HUDEP-2 (cell line): ENCODE results near the gene ENTPD8.
A peak's percentile ranks its signal among the peaks of the same experiment; 100 is the strongest.
"Not testable (repeated sequence)": the region's sequence is repeated elsewhere in the genome, so short reads cannot be mapped to it uniquely, and the experiment has no call there.

ENCODE experiments used
- DNase-seq, 76 experiments: peaks; one replicate each; lab custom pipeline; 2025; ENCODE audit not compliant: unreplicated experiment in 76 of 76; lab: John Stamatoyannopoulos, UW

Gene ENTPD8

GRCh38 chr9:137459152-137459600 lies 18.0 kb upstream of the ENTPD8 start, which contains the start of gene NSMF:
Gene NSMF (minus strand): TSS chr9:137459334. CDS start chr9:137459102, 232 bp downstream.
- DNase-seq, result peak in 73 of 76 experiments; percentile 25 to 93 (median 83)

GRCh38 chr9:137458194-137459151 lies 17.3 kb upstream of the ENTPD8 start:
- DNase-seq, result no peak

GRCh38 chr9:137457406-137458193 lies 16.4 kb upstream of the ENTPD8 start:
- no peak for DNase-seq

- no peak for DNase-seq
These were observed 15.8 kb upstream of the ENTPD8 start for GRCh38 chr9:137456864-137457405.

GRCh38 chr9:137456061-137456863 lies 15.1 kb upstream of the ENTPD8 start:
- DNase-seq, result peak in 3 of 76 experiments; percentile 7 to 23 (median 18)

- no peak for DNase-seq
These were observed 14.3 kb upstream of the ENTPD8 start for GRCh38 chr9:137455359-137455991.

GRCh38 chr9:137454597-137455358 lies 13.6 kb upstream of the ENTPD8 start:
- peak in 6 of 76 experiments; percentile 17 to 42 (median 36) for DNase-seq

- DNase-seq, result peak in 20 of 76 experiments; percentile 11 to 73 (median 48)
These were observed 13.0 kb upstream of the ENTPD8 start for GRCh38 chr9:137454145-137454596.

- peak in 55 of 76 experiments; percentile 8 to 73 (median 47) for DNase-seq
These were observed 12.5 kb upstream of the ENTPD8 start for GRCh38 chr9:137453643-137454081.

- DNase-seq, result no peak
These were observed 11.8 kb upstream of the ENTPD8 start for GRCh38 chr9:137452761-137453642.

GRCh38 chr9:137452006-137452760 lies 11.0 kb upstream of the ENTPD8 start:
- no peak for DNase-seq

GRCh38 chr9:137451264-137452005 lies 10.3 kb upstream of the ENTPD8 start:
- DNase-seq, result not testable (repeated sequence)

- DNase-seq, result not testable (repeated sequence)
These were observed 9.5 kb upstream of the ENTPD8 start for GRCh38 chr9:137450539-137451222.

- DNase-seq, result peak in 19 of 76 experiments; percentile 7 to 61 (median 24)
These were observed 8.9 kb upstream of the ENTPD8 start for GRCh38 chr9:137449931-137450538.
